ENCODE results near the gene NUP93. TPM values are rescaled to one million over a fixed set of nuclear protein-coding genes. Genes with fewer than 3 reads are reported as not detected.
A peak's percentile ranks its signal among the peaks of the same experiment; 100 is the strongest.

NUP93 gene
- polyA plus RNA-seq, 1 experiment = 61.2 TPM

DNA sequence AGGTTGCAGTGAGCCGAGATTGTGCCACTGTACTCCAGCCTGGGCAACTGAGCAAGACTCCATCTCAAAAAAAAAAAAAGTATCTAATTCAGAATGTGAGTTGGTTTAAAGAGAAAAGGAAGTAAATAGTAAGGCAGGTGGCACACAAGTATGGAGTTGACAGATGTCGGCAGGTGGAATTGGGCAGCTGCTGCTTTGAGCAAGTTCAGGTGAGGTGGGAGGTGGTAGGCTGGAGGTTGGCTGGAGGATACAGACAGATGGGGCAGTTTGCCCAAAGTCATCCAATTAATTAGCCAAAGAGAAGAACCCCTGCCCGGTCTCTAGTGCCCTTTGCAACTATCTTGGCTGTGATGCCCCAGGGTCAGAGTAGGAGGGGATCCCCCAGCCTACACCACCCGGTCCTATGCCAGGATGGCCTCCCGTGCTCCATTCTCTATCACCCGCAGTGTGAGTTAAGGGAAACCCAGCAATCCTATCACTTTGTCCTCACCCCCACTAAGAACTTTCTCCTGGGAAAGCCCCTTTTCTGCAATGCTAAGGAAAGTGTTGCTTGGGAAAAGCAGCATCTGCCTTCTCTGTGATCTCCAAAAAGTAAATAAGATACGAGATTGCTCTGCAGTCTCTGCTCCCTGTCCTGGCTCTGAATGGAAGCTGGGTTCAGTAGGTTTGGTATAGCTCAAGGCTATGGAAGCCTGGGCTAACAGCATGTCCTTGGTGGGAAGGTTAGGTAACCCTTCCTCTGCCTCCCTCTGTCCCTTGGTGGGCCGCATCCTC is 167.3 kb downstream of the NUP93 start:
- CTCF ChIA-PET = no interaction called here
- no peak for DNase-seq (ENCODE audit: low read depth)
- TF ChIP-seq, protein P1, sequence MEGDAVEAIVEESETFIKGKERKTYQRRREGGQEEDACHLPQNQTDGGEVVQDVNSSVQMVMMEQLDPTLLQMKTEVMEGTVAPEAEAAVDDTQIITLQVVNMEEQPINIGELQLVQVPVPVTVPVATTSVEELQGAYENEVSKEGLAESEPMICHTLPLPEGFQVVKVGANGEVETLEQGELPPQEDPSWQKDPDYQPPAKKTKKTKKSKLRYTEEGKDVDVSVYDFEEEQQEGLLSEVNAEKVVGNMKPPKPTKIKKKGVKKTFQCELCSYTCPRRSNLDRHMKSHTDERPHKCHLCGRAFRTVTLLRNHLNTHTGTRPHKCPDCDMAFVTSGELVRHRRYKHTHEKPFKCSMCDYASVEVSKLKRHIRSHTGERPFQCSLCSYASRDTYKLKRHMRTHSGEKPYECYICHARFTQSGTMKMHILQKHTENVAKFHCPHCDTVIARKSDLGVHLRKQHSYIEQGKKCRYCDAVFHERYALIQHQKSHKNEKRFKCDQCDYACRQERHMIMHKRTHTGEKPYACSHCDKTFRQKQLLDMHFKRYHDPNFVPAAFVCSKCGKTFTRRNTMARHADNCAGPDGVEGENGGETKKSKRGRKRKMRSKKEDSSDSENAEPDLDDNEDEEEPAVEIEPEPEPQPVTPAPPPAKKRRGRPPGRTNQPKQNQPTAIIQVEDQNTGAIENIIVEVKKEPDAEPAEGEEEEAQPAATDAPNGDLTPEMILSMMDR (IDR thresholded peaks at IDR 0.05; ENCODE audit: insufficient read depth, low read depth, low read length) = no peak
- H3K4me3 ChIP-seq (ENCODE audit: low read depth, low read length) = no peak overlapping the region
- POLR2A ChIA-PET = no interaction called here
- H3K27me3 ChIP-seq (ENCODE audit: control insufficient read depth, insufficient read depth, low read length) = peaks cover 6% of the 10 kb centered on the region
- no peaks in the 10 kb centered on the region for H3K36me3 ChIP-seq (ENCODE audit: control insufficient read depth, insufficient read depth, low read length)

DNA sequence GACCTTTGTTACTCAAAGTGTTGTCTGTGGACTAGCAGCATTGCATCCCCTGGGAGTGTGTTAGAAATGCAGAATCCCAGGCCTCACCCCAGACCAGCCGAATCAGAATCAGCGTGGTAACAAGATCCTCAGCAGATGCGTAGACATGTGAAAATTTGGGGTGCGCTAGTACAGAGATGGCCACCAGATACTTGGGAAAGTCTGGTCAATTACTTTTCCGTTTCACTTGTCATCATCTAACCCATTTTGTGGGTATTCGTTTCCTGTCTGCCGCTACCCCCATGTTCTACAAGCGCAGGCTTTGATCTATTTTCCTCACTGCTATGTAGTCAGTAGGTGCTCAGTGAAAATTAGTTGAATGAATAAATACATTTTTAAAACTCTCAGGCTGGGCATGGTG is 168.9 kb downstream of the NUP93 start:
- Histone ChIP-seq H3K4me3 (ENCODE audit: low read depth, low read length) (no peak overlapping the region), H3K27me3 (ENCODE audit: control insufficient read depth, insufficient read depth, low read length) (peaks cover 6% of the 10 kb centered on the region), H3K36me3 (ENCODE audit: control insufficient read depth, insufficient read depth, low read length) (no peaks in the 10 kb centered on the region)
- POLR2A ChIA-PET = no interaction called here
- CTCF ChIA-PET = no interaction called here
- TF ChIP-seq, protein P1 (IDR thresholded peaks at IDR 0.05; ENCODE audit: insufficient read depth, low read depth, low read length) = no peak
- no peak for DNase-seq (ENCODE audit: low read depth)

Small RNA genes within 50 kb of the gene (small RNA-seq; reads per million reads assigned to genes)
- gene MIR138-2 (ENCODE audit: insufficient read length, low read depth, low replicate concordance) = 30.1 reads per million, percentile 86 among the genes with 10 or more reads in this experiment

Other genes with a start within 250 kb of the NUP93 start
- gene BBS2, start 210.1 kb upstream of the NUP93 start, polyA plus RNA-seq (2011; rRNA removed) = 33.8 and 43.1 TPM in 2 replicates
- not detected in 2 replicates for gene MT4, start 165.1 kb upstream of the NUP93 start, polyA plus RNA-seq (2011; rRNA removed)
- gene MT3, start 140.6 kb upstream of the NUP93 start, polyA plus RNA-seq (2011; rRNA removed) = not detected in 2 replicates
- gene MT2A, start 121.5 kb upstream of the NUP93 start, polyA plus RNA-seq (2011; rRNA removed) = 167 and 194 TPM in 2 replicates
- 147 and 188 TPM in 2 replicates for gene MT1E, start 104.3 kb upstream of the NUP93 start, polyA plus RNA-seq (2011; rRNA removed)
- 0.67 and 0.94 TPM in 2 replicates for gene MT1M, start 97.5 kb upstream of the NUP93 start, polyA plus RNA-seq (2011; rRNA removed)
- gene MT1A, start 91.5 kb upstream of the NUP93 start, polyA plus RNA-seq (2011; rRNA removed) = 0.82 TPM in 1 of 2 replicates, not detected in the other
- not detected in 2 replicates for gene MT1B, start 78.2 kb upstream of the NUP93 start, polyA plus RNA-seq (2011; rRNA removed)
- 7.8 and 11.3 TPM in 2 replicates for gene MT1F, start 72.2 kb upstream of the NUP93 start, polyA plus RNA-seq (2011; rRNA removed)
- gene MT1G, start 62.1 kb upstream of the NUP93 start, polyA plus RNA-seq (2011; rRNA removed) = 2.4 and 2.9 TPM in 2 replicates
- not detected in 2 replicates for gene MT1H, start 60.3 kb upstream of the NUP93 start, polyA plus RNA-seq (2011; rRNA removed)
- gene MT1X, start 47.7 kb upstream of the NUP93 start, polyA plus RNA-seq (2011; rRNA removed) = 55.5 and 60.2 TPM in 2 replicates
- gene SLC12A3, start 135.1 kb downstream of the NUP93 start, polyA plus RNA-seq (2011; rRNA removed) = not detected in 2 replicates
- 306 and 363 TPM in 2 replicates for gene HERPUD1, start 202.0 kb downstream of the NUP93 start, polyA plus RNA-seq (2011; rRNA removed)
- gene CETP, start 231.8 kb downstream of the NUP93 start, polyA plus RNA-seq (2011; rRNA removed) = 0.04 and 0.07 TPM in 2 replicates

All from BJ (cell line).